HG03108 (cell line): ENCODE results near the gene SUB1.
"Not testable (repeated sequence)": the region's sequence is repeated elsewhere in the genome, so short reads cannot be mapped to it uniquely, and the experiment has no call there.

ENCODE experiments used
- ATAC-seq: cut with Tn5 transposase; IDR thresholded peaks from one replicate; pipeline ENCODE4 v1.9.1; 2021; ENCODE audit warnings: moderate library complexity; ENCODE audit not compliant: unreplicated experiment

The SUB1 gene

GRCh38 chr5:32598260-32598937 is 13.0 kb downstream of the SUB1 start:
- no peak for ATAC-seq

GRCh38 chr5:32598997-32599549 is 13.7 kb downstream of the SUB1 start:
- ATAC-seq = no peak

GRCh38 chr5:32600054-32600622 is 14.8 kb downstream of the SUB1 start:
- no peak for ATAC-seq

- no peak for ATAC-seq
Observed at GRCh38 chr5:32601623-32602295, 16.4 kb downstream of the SUB1 start.

GRCh38 chr5:32602906-32603305 is 17.5 kb downstream of the SUB1 start:
- ATAC-seq = no peak

- ATAC-seq = no peak
Observed at GRCh38 chr5:32604800-32605765, 19.7 kb downstream of the SUB1 start.

GRCh38 chr5:32605766-32606152 is 20.4 kb downstream of the SUB1 start:
- no peak for ATAC-seq

GRCh38 chr5:32612134-32612888 is 27.0 kb downstream of the SUB1 start:
- ATAC-seq = no peak

GRCh38 chr5:32613050-32613672 is 27.8 kb downstream of the SUB1 start:
- no peak for ATAC-seq

- no peak for ATAC-seq
Observed at GRCh38 chr5:32615236-32615635, 29.9 kb downstream of the SUB1 start.

GRCh38 chr5:32618962-32619361 is 33.6 kb downstream of the SUB1 start:
- ATAC-seq = no peak

GRCh38 chr5:32621256-32621655 is 35.9 kb downstream of the SUB1 start:
- no peak for ATAC-seq

- ATAC-seq = no peak
Observed at GRCh38 chr5:32625106-32625505, 39.7 kb downstream of the SUB1 start.

- ATAC-seq = no peak
Observed at GRCh38 chr5:32625547-32625946, 40.2 kb downstream of the SUB1 start.

- ATAC-seq = no peak
Observed at GRCh38 chr5:32627219-32627870, 42.0 kb downstream of the SUB1 start.

- ATAC-seq = no peak
Observed at GRCh38 chr5:32628049-32628844, 42.9 kb downstream of the SUB1 start.

GRCh38 chr5:32630867-32631491 is 45.6 kb downstream of the SUB1 start:
- ATAC-seq = no peak

GRCh38 chr5:32633017-32633416 is 47.7 kb downstream of the SUB1 start:
- not testable (repeated sequence) for ATAC-seq
